ENCODE data around the gene GMDS.

GMDS gene

DNA sequence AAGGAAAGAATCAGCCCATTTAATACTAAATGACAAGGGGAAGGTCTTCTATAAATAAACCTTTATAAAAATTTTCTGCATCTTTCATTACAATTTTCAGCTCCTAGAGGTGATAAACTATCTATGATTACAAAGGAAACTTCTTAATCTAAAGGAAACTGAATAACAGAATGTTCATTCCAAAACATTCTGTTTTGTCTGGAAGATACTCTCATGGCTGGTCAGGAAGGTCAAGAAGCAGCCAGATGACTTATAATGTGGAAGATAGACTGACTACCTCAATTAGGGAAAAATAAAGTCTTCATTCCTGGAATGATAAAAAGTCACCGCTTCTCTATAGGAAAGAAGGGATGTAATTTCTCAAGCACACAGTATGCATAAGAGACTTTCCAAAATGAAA is 131.3 kb downstream of the GMDS start:
- FAIRE-seq, result no peak
- DNase-seq (ENCODE audit: extremely low spot score, insufficient read length, low read depth), result no peak

DNA sequence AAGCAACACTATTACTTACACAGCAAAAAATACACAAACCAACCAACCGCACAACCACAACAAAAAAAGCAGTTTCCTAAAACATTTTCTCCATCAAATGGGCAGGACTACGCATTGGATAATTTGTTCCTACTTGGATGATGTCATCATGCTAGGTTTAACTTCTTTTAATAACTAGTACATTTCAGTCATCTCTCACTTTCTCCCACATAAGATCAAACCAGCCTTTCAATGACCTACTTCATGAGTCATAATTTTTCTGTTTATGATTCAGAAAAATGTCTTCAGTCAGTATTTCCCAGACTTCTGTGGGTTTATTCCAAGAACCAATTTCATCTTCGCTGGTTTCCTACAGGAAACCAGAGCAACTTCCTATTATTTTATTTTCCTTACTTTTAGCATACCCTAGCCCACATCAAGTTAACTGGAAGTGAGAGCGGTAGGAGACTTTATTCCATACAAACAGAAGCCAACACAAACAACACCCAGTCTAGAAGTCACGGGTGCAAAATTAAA is 134.2 kb downstream of the GMDS start:
- FAIRE-seq, result peak; percentile 72
- no peak for DNase-seq (ENCODE audit: extremely low spot score, insufficient read length, low read depth)

DNA sequence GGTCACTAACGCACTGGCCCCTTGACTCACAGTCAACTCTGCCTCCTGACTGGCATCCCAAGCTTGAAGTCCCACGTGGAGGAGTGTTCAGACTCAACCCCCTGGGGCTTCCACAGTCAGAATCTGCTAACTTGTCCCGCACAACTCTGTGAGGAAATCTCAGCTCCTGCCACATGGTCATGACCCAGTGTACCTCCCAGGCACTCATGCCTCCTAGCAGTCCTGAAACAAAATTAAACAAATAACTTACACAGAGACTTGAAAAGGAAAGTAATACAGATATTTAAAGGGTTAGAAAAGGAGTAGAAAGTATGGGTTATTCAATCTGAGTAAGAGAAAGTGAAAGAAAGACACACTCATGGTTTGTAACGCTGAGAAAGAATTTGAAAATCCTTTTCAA is 134.9 kb downstream of the GMDS start:
- DNase-seq (ENCODE audit: extremely low spot score, insufficient read length, low read depth) (no peak), FAIRE-seq (peak; percentile 62)

DNA sequence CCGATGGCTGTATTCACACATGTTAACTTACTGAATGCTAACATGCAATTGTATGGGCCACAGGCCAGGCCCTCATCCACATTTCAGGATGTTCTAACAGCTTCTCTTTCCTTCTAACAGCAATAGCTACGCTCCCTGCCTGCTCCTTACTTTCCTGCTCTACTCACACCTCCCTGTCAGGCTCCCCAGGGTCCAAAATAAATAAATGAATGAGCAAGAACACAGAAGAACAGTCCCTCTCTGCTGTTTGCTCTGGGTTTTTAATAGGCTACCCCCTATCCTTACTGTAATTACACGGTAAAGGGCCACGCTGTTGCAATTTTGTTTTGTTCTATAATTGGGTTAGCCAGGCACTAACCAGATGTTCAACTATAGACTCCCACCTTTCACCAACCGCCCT is 135.6 kb downstream of the GMDS start:
- DNase-seq (ENCODE audit: extremely low spot score, insufficient read length, low read depth) (no peak), FAIRE-seq (no peak)

DNA sequence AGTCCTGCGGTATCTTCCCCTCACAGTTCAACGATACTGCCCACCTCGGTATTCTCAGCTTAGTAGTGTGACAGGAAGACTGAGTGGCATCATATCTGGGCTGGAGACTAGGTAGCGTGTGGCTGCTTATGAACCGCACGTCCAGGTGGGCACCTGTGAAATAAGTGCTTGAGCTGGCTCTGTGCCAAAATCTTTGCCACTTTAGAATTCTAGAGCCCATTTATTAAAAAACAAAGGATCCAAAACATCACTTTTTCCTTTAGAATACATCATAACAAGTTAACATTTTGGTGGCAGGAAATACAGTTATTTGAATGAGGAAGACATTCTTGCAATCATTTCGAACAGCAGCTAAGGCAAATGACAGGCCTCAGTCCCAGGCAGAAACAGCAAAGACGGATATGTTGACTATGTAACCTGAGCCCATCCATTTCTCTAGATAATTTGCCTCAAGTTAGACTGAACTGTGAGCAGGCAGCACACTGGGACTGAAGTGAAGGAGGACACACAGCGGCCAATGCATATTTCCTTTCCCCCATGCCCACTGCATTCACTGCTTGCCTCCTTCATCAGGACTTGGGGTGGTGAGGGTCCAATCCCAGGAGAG is 136.6 kb downstream of the GMDS start:
- DNase-seq (ENCODE audit: extremely low spot score, insufficient read length, low read depth), result no peak
- no peak for FAIRE-seq

DNA sequence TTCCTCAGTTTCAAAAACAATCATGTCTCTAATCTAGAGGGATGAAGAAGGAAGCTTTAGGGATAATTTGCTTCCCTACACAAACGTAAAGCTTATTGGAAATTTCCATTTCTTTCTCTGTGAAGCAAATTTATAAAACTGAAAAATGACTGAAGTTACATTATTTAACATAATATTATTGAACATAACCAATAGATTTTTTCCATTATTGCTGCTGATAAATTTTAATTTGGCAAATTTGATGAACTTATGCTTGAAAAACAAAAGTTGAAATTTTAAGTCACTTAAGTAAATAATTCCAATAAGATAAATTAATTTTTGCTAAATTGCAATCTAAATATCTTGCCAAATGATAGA is 140.9 kb downstream of the GMDS start:
- FAIRE-seq, result no peak

DNA sequence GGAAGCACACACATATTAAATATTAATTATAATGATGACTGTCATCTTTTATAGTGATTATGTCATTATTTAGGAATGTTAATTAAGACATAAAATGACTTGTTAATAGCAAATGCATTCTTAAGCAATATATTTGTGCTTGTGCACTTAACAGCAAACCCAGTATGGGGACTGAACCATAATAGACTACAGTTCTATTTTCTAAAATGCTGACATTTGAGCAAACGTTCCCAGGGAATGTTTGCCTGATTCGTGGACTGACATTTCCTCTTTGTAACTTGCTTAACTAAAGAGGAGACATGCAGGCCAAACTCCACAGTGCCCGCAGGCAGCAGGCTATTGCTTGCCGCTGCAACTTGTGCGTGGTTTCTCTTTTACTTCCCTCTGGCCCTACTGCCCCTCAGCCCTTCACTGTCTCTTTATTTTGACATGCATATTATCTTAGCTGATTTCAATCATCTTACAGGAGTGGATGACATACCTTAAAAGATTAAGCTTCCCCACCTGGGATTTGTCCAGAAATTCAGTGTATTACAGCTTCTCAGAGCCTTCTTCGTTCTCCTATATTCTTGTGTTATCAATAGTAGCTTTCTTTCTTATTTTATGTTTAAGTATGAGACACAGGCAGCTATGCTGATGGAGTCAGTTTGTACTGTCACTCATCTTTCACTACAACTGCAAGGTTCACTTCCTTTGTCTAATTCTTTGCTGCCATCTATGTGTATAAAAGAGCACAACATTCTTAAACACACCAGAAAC is 141.5 kb downstream of the GMDS start:
- peak; percentile 73 for FAIRE-seq

More for the DNA sequence above, 140.9 kb downstream of the GMDS start:
- DNase-seq (ENCODE audit: extremely low spot score, insufficient read length, low read depth), result no peak

DNA sequence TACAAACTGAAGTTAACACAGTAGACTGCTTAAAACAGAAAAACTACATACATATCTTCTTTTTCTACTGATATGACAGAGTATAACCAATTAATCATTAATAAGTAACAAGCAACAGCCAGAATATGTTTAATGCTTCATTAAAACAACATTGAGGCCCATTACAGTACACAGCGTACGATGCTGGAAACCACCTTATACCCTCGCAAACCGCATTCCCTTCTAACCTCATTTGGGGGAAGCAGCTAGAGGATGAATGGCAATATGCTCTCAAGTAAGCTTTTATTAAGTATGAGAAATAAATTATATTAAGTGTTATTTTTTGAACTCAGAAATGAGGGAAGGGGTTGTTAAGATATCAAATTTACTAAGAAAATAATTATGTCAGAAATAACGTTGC is 142.4 kb downstream of the GMDS start:
- DNase-seq (ENCODE audit: extremely low spot score, insufficient read length, low read depth) (no peak), FAIRE-seq (no peak)

More for the DNA sequence above, 141.5 kb downstream of the GMDS start:
- DNase-seq (ENCODE audit: extremely low spot score, insufficient read length, low read depth), result no peak

DNA sequence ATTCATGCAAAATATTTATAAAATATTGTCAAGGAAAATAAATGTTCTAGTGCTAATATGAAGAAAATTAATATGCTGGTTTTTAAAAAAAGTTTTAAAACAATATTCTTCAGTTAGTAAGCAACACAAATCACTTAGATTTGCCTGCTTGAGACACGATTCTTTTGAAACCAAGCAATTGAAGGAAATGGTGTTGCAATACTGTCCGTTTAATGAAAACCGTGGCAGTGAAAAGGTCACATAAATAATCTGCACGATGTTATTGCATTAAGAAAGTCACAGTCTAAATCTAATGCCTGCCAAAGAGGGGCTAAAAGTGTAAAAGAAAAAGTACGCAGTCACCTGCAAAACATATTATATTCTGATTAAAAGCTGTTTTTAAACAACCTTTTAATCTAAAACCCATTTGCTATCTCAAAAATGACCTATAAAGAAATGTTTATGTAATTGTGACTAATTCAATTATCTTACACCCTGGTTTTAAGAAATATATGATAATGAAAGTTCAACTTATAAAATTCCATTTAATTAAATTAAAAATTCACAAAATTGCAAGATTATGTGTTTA is 143.0 kb downstream of the GMDS start:
- DNase-seq (ENCODE audit: extremely low spot score, insufficient read length, low read depth), result no peak
- FAIRE-seq, result no peak

DNA sequence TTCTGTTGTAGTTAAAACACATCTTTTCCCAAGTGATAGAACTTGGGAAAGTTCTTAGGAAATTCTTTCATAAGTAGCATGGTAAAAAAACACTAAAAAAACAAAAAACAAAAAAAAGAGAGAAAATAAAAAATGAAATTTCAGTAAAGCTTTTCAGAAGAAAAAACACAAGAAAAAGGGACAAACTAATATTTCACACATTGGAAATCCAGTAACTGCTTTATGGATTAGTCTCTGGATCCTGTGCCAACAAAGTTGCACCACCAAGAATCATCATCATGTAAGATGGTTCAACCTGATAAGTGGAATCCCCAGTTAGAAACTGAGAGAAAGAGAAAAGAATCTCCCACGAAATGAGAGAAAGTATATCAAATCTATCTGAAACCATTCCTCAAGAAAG is 144.2 kb downstream of the GMDS start:
- DNase-seq (ENCODE audit: extremely low spot score, insufficient read length, low read depth), result no peak
- FAIRE-seq, result no peak

DNA sequence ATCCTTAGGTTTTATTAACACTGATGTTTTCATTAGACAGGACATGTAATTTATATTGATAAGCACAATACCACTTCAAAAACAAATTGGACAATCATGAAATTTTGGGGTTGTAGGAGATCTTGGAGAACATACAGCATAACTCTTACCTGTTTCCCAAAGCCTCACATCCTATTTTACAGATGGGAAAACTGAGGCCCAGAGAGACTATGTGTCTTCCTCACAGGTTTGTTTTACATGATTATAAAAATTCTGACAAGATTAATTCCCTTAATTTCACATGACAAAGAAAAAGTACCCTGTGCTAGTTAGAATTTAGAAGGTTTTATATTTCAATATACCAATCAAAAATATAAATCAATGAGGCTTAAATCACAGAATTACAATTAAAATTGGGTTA is 145.5 kb downstream of the GMDS start:
- no peak for FAIRE-seq
- DNase-seq (ENCODE audit: extremely low spot score, insufficient read length, low read depth), result no peak

DNA sequence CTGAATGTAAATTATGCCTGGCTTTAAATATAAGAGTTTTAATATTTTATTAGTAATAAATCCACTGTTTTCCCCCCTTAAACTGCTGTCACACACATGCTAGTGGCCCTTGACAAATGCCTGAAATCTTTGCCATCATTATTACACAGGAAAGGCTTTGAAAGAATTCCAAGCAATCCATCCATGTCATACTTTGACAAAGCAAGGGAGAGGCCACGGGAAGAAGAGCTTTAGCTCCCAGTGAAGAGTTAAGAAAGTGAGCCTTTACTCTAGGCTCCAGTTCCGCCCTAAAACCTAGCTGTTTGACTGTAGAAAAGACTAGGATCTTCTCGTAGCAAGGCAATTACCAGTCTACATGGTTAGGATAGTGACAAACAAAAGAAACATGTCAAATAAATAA is 147.9 kb downstream of the GMDS start:
- no peak for DNase-seq (ENCODE audit: extremely low spot score, insufficient read length, low read depth)
- FAIRE-seq, result no peak

DNA sequence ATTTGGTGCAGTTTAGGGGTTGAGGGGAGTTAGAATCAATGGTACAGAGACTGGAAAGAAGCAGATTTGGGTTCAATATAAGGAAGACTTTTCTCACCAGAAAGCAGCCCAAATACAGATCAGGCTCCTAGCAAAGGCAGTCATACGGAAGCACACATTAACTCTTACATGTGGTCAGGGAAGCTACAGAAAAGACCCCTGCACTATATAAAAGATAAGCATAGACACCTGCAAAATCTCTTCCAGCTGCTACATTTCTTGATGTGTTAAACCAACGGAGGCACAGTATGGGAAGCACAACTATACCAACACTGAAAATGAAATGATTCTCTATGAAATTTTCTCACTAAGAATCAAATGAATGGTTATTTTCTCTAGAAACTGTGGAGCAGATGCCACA is 150.8 kb downstream of the GMDS start:
- no peak for DNase-seq (ENCODE audit: extremely low spot score, insufficient read length, low read depth)
- FAIRE-seq, result no peak

DNA sequence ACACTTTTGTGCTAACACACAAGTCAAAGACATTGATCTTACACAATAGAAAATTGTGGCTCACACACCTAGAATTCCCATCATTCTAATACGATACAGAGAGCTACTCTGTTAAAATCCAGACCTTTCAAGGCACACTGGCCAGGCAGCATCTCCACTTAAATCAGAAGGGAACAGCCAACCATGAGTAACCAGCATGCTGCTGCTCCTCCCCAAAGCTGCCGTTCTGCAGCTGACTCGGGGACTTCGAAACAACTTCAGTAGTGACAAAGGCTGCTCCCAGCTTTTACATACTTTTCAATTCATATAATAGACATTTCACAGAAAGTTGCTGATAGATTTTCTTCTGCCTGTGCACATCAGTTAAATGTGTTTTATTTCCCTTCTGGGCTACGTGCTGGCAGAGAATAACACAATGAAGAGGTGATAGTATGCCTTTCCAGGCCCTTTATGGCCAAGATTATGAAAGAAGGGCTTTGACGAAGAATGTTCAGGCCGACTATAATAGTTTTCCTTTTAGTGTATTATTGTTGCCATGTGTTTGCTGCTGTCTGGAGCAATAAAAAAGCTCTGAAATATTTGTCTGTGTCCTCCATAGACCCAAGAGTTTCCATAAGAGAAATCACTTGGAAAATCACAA is 159.0 kb downstream of the GMDS start:
- DNase-seq (ENCODE audit: extremely low spot score, insufficient read length, low read depth) (no peak), FAIRE-seq (no peak)

DNA sequence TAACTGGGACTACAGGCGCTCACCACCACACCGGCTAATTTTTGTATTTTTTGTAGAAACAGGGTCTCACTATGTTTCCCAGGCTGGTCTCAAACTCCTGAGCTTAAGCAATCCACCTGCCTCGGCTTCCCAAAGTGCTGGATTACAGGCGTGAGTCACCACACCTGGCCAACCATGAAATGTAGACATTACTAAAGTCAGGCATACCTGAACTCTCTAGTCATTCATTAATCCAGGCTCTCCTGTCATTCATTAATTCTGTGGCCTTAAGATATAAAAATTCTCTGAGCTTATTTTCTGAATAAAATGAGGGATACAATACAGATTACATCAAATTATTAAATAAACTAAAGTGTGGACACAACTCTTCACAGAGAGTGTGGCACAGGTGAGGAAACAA is 159.7 kb downstream of the GMDS start:
- no peak for FAIRE-seq
- DNase-seq (ENCODE audit: extremely low spot score, insufficient read length, low read depth), result no peak

DNA sequence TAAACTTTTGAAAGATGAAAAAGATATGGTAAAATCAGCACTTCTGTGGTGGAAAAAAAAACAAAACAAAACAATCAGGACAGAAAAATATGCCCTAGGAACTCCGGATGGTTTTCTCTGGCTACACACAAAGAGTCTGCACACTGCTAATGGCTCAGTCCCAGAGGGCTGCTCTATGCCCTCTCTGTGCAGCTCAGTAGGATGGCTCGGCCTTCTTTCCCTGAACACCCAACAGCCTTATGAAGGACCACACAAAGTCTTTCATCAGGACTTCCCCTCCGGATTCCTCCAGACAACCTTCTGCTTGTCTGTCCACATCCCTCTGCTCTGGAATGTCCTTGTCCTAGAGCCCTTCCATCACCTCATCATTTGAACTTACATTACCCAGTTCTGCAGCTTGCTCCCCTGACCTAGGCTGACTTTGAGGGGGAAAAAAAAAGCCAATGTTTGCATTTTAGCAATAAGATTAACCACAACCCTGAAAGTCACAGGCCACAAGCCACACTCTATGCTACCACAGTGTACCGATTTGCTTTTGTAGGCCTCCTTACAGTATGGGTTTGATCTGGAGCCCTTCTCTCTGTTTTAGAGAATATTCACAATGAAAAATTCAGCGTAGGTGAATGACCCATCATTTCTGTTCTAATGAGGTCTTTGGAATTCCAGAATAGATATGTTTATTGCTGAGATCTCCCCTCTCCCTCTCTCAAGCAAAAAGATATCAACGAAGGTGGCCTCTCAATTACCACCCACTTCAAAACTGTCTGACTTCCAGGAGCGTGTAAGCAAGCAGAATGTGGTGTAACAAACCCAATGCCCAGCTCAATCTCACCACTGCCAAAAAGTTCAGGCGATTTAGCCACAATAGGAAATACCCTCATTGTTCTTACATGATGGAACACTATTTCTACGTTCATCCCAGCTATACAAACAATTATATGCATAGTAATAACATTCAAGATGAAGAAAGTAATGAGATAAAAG is 164.0 kb downstream of the GMDS start:
- DNase-seq (ENCODE audit: extremely low spot score, insufficient read length, low read depth) (no peak), FAIRE-seq (peak; percentile 88)

DNA sequence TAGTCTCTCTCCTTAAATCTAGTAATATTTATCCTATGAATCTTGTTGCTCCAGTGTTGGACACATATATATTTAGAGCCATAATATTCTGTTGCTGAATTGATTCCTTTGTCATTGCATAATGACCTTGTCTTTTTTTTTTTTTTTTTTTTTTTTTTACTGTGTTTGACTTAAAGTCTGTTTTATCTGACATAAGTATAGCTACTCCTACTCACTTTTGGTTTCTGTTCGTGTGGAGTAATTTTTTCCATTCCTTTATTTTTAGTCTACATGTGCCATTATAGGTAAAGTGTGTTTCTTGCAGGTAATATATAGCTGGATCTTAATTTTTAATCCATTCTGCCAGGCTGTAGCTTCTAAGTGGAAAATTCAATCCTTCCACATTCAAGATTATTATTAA is 166.5 kb downstream of the GMDS start:
- no peak for FAIRE-seq
- no peak for DNase-seq (ENCODE audit: extremely low spot score, insufficient read length, low read depth)

DNA sequence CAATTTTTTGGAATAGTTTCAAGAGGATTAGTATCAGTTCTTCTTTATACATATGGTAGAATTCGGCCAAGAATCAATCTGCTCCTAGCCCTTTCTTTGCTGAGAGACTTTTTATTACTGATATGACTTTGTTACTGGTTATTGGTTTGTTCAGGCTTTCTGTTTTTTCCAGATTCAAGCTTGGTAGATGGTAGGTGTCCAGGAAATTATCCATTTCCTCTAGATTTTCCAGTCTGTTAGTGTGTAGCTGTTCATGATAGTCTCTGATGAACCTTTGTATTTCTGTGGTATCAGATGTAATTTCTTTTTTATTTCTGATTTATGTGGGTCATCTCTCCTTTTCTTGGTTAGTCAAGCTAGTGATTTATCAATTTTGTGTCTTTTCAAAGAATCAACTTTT is 167.6 kb downstream of the GMDS start:
- FAIRE-seq, result no peak
- DNase-seq (ENCODE audit: extremely low spot score, insufficient read length, low read depth), result no peak

DNA sequence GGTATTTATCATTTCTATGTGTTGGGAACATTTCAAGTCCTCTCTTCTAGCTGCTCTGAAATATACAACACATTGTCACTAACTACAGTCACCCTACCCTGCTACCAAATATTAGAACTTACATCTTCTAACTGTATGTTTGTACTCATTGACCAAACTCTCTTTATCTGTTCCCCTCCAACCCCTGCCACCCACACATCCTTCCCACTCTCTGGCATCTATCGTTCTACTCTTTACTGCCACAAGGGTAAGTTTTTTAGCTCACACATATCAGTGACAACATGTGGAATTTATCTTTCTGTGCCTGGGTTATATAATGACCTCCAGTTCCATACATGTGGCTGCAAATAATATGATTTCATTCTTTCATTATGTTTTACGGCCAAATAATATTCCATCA is 171.9 kb downstream of the GMDS start:
- FAIRE-seq, result no peak
- DNase-seq (ENCODE audit: extremely low spot score, insufficient read length, low read depth), result no peak

DNA sequence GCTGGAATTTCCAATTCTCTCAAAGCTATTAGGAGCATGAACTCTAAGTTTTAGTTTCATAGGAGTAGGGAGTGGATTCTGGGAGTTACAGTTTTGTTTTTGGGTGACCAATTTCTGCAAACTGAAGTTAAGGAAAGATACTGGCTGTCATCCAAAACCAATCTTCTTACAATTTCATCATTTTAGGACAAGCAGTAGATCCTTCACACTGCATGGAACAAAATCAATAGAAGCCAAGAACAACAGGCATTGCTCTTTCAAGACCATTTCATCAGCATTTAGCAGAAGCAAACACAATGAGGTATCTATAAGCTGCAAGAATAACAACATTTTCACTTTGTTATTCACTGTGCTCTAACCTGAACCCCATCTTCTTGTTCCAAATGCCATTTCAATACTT is 173.0 kb downstream of the GMDS start:
- FAIRE-seq (no peak), DNase-seq (ENCODE audit: extremely low spot score, insufficient read length, low read depth) (no peak)
